LNCAP (cell line): ENCODE results near the gene PITHD1.

Experiments
- CTCF ChIP-seq: fragments of 450-650 bp; IDR thresholded peaks from 2 replicates; pipeline ENCODE4 v1.5.1; 2017; ENCODE audit warnings: mild to moderate bottlenecking

The PITHD1 gene

GRCh38 chr1:23777979-23778814, at the start of gene PITHD1:
PITHD1 (plus strand) TSS chr1:23778418; CDS start chr1:23778516, 98 bp downstream.
- no peak for TF ChIP-seq CTCF

GRCh38 chr1:23732363-23733224, 45.6 kb upstream of the PITHD1 start:
- no peak for TF ChIP-seq CTCF

- TF ChIP-seq CTCF = no peak
Observed at GRCh38 chr1:23736437-23737134, 41.6 kb upstream of the PITHD1 start.

- TF ChIP-seq CTCF = no peak
Observed at GRCh38 chr1:23741609-23742008, 36.6 kb upstream of the PITHD1 start.

GRCh38 chr1:23742670-23743286, 35.4 kb upstream of the PITHD1 start:
- TF ChIP-seq CTCF = no peak

GRCh38 chr1:23743287-23744152, 34.7 kb upstream of the PITHD1 start, which contains the start of gene ELOA:
ELOA (plus strand) TSS chr1:23743471; CDS start chr1:23743504, 33 bp downstream.
- no peak for TF ChIP-seq CTCF
